Parathyroid adenoma (tissue), 2 donors: ENCODE measurements around the gene WFDC12.

ENCODE experiments used
- H2AFZ ChIP-seq: fragments of 300-600 bp; sonication (generic); one replicate; pipeline ENCODE4 v1.7.0; 2017; ENCODE audit warnings: antibody characterized with exemption, mild to moderate bottlenecking
- H3K27ac ChIP-seq: fragments of 300-600 bp; sonication (generic); one replicate; pipeline ENCODE4 v1.7.0; 2017
- H3K27me3 ChIP-seq: fragments of 300-600 bp; sonication (generic); one replicate; pipeline ENCODE4 v1.7.0; 2017; ENCODE audit warnings: low read length; ENCODE audit not compliant: control insufficient read depth, insufficient read depth
- H3K36me3 ChIP-seq: fragments of 300-600 bp; sonication (generic); one replicate; pipeline ENCODE4 v1.7.0; 2017; ENCODE audit warnings: low read length; ENCODE audit not compliant: control insufficient read depth, insufficient read depth
- H3K4me1 ChIP-seq: fragments of 300-600 bp; sonication (generic); one replicate; pipeline ENCODE4 v1.7.0; 2017; ENCODE audit warnings: control low read depth
- H3K4me2 ChIP-seq: fragments of 300-600 bp; sonication (generic); one replicate; pipeline ENCODE4 v1.7.0; 2017; ENCODE audit warnings: low read length
- H3K4me3 ChIP-seq: fragments of 300-600 bp; sonication (generic); one replicate; pipeline ENCODE4 v1.7.0; 2017; ENCODE audit warnings: low read depth, low read length
- H3K79me2 ChIP-seq: fragments of 300-600 bp; sonication (generic); one replicate; pipeline ENCODE4 v1.7.0; 2017; ENCODE audit warnings: control low read depth
- H3K9ac ChIP-seq: fragments of 300-600 bp; sonication (generic); one replicate; pipeline ENCODE4 v1.7.0; 2017; ENCODE audit warnings: mild to moderate bottlenecking
- H3K9me3 ChIP-seq: fragments of 300-600 bp; sonication (generic); one replicate; pipeline ENCODE4 v1.7.0; 2017; ENCODE audit warnings: low read length; ENCODE audit not compliant: control insufficient read depth
- TF ChIP-seq, protein P1 (sequence below): fragments of 300-600 bp; sonication (generic); IDR thresholded peaks from one replicate; pipeline ENCODE4 v1.7.0; 2017; ENCODE audit warnings: antibody characterized with exemption, mild to moderate bottlenecking
- donor health status: primary hyperparathyroidism.

The WFDC12 gene

DNA sequence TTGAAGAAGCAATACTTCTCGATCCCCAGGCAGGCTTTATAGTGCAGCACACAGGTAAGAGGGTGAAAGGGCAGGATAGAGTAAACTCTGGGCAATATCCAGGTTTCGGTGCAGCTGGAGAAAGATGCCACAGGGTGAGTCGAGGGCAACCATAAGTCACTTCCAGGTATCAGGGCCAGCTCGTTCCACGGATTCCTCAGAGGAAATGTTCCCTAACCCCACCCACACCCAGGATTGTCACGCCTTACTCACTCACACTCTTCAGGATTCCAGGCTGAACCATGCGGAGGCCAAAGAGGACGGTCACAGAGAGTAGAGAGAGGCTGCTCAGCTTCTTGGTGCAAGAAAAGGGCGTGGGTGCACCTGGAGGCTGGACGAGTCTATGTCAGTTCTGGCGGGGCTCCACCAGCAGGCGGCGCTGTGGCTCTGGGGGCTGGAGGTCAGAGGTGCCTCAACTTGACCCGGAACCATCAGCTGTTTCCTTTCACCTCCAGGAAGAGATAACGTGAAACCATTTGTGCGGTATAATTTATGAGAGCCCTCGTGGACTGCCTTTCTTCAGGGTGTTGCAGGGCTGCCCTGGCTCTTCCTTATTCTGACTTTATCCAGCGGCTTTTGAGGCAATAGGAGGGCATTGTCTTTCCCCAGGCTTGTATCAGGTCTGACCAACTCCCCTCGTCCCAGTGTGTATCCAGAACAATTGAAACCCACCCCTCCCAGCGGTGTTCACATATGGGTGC, 14.5 kb upstream of the WFDC12 start:
- Histone ChIP-seq H3K4me3 (no peak overlapping the region), H3K4me2 (no peak overlapping the region), H3K79me2 (no peaks in the 10 kb centered on the region), H3K9ac (no peak overlapping the region), H3K9me3 (no peaks in the 10 kb centered on the region), H3K27me3 (no peaks in the 10 kb centered on the region), H3K27ac (no peak overlapping the region), H3K36me3 (no peaks in the 10 kb centered on the region), H2AFZ (no peak overlapping the region), H3K4me1 (no peaks in the 10 kb centered on the region)
- TF ChIP-seq, protein P1, sequence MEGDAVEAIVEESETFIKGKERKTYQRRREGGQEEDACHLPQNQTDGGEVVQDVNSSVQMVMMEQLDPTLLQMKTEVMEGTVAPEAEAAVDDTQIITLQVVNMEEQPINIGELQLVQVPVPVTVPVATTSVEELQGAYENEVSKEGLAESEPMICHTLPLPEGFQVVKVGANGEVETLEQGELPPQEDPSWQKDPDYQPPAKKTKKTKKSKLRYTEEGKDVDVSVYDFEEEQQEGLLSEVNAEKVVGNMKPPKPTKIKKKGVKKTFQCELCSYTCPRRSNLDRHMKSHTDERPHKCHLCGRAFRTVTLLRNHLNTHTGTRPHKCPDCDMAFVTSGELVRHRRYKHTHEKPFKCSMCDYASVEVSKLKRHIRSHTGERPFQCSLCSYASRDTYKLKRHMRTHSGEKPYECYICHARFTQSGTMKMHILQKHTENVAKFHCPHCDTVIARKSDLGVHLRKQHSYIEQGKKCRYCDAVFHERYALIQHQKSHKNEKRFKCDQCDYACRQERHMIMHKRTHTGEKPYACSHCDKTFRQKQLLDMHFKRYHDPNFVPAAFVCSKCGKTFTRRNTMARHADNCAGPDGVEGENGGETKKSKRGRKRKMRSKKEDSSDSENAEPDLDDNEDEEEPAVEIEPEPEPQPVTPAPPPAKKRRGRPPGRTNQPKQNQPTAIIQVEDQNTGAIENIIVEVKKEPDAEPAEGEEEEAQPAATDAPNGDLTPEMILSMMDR, result peak; percentile 34

DNA sequence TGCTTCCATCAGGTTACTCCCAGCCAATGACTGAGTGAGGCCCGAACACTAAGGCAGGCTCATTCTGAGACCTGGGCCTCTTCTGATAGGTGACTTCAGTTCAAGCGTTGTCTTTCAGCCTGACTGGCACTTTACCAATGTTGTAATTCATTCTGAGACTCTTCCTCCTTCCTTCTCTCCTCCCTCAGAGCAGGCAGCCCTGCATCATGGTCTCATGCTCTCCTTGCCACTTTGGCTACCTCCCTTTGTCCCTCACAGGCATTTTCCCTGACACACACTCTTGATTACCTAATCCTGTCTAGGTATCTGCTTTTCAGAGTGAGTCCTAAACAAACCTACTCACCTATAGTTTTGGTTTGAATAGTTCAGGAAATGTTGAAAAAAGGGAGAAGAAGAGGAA, 12.6 kb upstream of the WFDC12 start:
- no peaks in the 10 kb centered on the region for H3K79me2 ChIP-seq
- H3K27ac ChIP-seq, result no peak overlapping the region
- no peaks in the 10 kb centered on the region for H3K36me3 ChIP-seq
- no peaks in the 10 kb centered on the region for H3K4me1 ChIP-seq
- H3K9ac ChIP-seq, result no peak overlapping the region
- no peak overlapping the region for H2AFZ ChIP-seq
- TF ChIP-seq, protein P1, result no peak
- no peaks in the 10 kb centered on the region for H3K9me3 ChIP-seq
- H3K4me2 ChIP-seq, result no peak overlapping the region
- H3K27me3 ChIP-seq, result no peaks in the 10 kb centered on the region
- no peak overlapping the region for H3K4me3 ChIP-seq

DNA sequence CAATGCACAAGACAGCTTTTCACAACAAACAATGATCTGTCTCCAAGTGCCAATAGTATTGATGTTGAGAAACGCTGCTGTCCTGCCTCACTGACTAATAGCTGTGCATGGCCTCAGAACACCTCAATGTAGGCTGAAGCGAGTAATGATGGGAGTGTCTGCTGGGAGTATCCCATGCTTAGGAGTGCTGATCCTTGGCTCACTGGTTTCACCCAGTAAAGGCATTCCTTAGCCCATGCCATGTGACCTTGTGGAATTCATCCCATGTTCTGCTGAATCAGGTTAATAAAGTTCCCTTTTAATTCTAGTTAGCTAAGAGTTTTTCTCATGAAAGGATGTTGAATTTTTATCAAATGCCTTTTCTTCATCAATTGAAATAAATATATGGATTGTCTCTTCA, 3.8 kb upstream of the WFDC12 start:
- H3K27me3 ChIP-seq, result no peaks in the 10 kb centered on the region

DNA sequence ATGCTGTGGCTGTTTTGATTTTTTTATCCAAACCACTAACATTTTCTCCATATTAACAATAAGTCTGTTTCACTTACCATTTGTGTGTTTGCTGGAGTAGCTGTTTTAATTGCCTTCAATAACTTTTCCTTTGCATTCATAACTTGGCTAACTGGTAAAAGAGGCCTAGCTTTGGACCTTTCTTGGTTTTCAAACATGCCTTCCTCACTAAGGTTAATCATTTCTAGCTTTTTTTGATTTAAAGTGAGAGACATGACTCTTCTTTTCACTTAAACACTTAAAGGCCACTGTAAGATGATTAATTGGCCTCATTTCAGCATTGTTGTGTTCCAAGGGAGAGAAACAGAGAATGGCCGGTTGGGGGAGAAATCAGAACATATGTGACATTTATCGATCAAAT, 2.9 kb downstream of the WFDC12 start:
- no peaks in the 10 kb centered on the region for H3K27me3 ChIP-seq
- H3K9me3 ChIP-seq, result no peaks in the 10 kb centered on the region
- no peak overlapping the region for H3K9ac ChIP-seq
- H3K27ac ChIP-seq, result no peak overlapping the region
- H3K79me2 ChIP-seq, result no peaks in the 10 kb centered on the region
- H3K4me2 ChIP-seq, result no peak overlapping the region
- H2AFZ ChIP-seq, result no peak overlapping the region
- H3K4me1 ChIP-seq, result no peaks in the 10 kb centered on the region
- TF ChIP-seq, protein P1, result no peak
- no peaks in the 10 kb centered on the region for H3K36me3 ChIP-seq
- H3K4me3 ChIP-seq, result no peak overlapping the region

More for the DNA sequence above, 3.8 kb upstream of the WFDC12 start:
- no peak overlapping the region for H3K4me2 ChIP-seq
- no peaks in the 10 kb centered on the region for H3K4me1 ChIP-seq
- H3K79me2 ChIP-seq, result no peaks in the 10 kb centered on the region
- no peaks in the 10 kb centered on the region for H3K36me3 ChIP-seq
- H3K27ac ChIP-seq, result no peak overlapping the region
- no peak overlapping the region for H3K9ac ChIP-seq
- TF ChIP-seq, protein P1, result no peak
- H3K9me3 ChIP-seq, result no peaks in the 10 kb centered on the region
- no peak overlapping the region for H2AFZ ChIP-seq
- no peak overlapping the region for H3K4me3 ChIP-seq
